ENCODE results near the gene RNH1.

- TF ChIP-seq CTCF (conservative IDR thresholded peaks at IDR 0.05; ENCODE audit: low read length), result no peak
- TF ChIP-seq EZH2phosphoT487 (IDR thresholded peaks at IDR 0.05; ENCODE audit: borderline replicate concordance), result no peak
These were observed 38.5 kb downstream of the RNH1 start for GRCh38 chr11:468493-468892.
